A549 (cell line): ENCODE results near the gene ZC3H14.

ENCODE experiments used
- CHD4 ChIP-seq: fragments of 200-600 bp; sonication (generic); IDR thresholded peaks from 2 replicates; pipeline ENCODE4 v1.6.1; 2016; ENCODE audit warnings: antibody characterized with exemption, mild to moderate bottlenecking, borderline replicate concordance
- CTCF ChIP-seq: fragments of >200 bp; sonication (Bioruptor Twin); formaldehyde crosslinking; IDR thresholded peaks from 3 replicates; pipeline ENCODE4 v1.5.1; 2016
- JUNB ChIP-seq: fragments of >200 bp; sonication (Bioruptor Twin); formaldehyde crosslinking; IDR thresholded peaks from 2 replicates; pipeline ENCODE4 v1.6.1; 2016
- MAFK ChIP-seq: fragments of 450-650 bp; IDR thresholded peaks from 2 replicates; pipeline ENCODE4 v1.6.1; 2014; ENCODE audit not compliant: partially characterized antibody
- PBX3 ChIP-seq: IDR thresholded peaks from 2 replicates; pipeline ENCODE4 v1.6.1; 2012
- POLR2A ChIP-seq: IDR thresholded peaks from 2 replicates; pipeline ENCODE4 v1.6.1; 2012; ENCODE audit warnings: mild to moderate bottlenecking, low read length
- RARB ChIP-seq: fragments of 250-450 bp; sonication (Bioruptor Pico); IDR thresholded peaks from 2 replicates; pipeline ENCODE4 v1.8.0; 2021; ENCODE audit warnings: mild to moderate bottlenecking, moderate library complexity
- RCOR1 ChIP-seq: fragments of 150-350 bp; IDR thresholded peaks from 2 replicates; pipeline ENCODE4 v1.6.1; 2014; ENCODE audit warnings: antibody characterized with exemption, low read length, low read depth
- RFX5 ChIP-seq: fragments of 450-650 bp; IDR thresholded peaks from 2 replicates; pipeline ENCODE4 v1.7.1; 2014; ENCODE audit warnings: antibody characterized with exemption, mild to moderate bottlenecking, moderate library complexity

DNA sequence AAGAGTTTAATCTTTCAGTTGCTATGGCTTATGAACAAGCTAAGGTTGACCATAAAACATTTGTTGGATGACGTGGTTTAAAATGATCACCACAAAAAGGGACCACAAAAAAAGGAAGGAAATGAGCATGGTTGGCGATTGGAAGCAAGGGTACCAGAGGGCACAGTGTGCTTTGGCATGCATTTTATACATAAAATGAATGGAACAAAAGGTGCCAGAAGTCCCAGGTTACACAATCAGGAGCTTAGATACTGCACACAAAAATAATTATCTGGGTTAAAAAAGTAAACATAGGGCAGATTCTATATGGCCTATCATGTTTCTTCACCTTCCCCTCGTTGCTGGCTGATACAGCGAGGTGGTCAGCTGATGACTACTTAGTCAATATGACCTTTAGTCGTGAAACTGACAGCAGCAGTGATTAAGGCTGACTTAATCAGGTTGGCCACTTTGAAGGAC is 50.7 kb downstream of the ZC3H14 start:
- TF ChIP-seq RARB: no peak
- no peak for TF ChIP-seq CTCF
- TF ChIP-seq JUNB: no peak
- TF ChIP-seq MAFK: no peak
- no peak for TF ChIP-seq PBX3
- no peak for TF ChIP-seq CHD4
- no peak for TF ChIP-seq POLR2A
- no peak for TF ChIP-seq RFX5
- TF ChIP-seq RCOR1: no peak
